GOT3 (cell line): ENCODE data around the gene TTC33.
"Not testable (repeated sequence)": the region's sequence is repeated elsewhere in the genome, so short reads cannot be mapped to it uniquely, and the experiment has no call there.

Experiments used
- DNase-seq: peaks from one replicate; lab custom pipeline; 2025; ENCODE audit warnings: mixed read lengths; lab: John Stamatoyannopoulos, UW

The TTC33 gene

DNA sequence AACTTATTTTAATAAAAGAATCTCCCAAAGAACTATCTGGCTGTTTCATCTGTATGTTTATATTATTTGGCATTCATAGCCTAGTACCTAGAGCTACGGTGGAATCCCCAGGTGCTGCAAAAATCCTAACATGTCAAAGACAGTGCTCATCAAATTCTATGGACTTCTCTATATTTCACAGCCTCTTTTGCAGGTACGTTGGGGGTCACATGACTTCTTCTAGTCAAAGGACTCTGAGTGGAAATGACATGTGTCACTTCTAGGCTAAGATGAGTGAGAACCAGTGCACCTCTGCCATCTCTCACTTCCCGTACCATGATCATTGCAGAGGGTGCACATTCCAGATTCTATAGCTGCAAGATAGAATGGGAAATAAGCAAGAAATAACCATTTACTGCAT is 148.6 kb downstream of the TTC33 start:
- DNase-seq = no peak

GRCh38 chr5:40606077-40606765 is 149.5 kb downstream of the TTC33 start:
- no peak for DNase-seq

- no peak for DNase-seq
Observed at GRCh38 chr5:40605295-40605958, 150.3 kb downstream of the TTC33 start.

DNA sequence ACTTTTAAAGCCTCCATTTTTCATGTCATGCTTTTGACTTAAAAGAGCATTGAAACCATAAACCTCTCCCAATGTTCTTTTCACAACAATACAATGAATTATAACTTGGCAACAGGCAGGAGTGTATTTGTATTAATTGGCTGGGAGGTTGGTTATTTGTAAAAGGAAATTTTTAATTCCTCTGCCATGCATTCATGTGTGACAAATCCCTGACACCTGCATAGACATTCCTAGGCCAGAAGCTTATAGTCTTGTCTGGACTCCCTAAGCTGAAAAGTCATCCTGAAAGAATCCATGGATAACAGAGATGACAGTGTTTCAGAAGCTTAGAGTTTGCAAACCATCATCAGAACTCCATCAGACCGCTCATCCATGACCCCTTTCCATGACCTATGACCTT is 152.4 kb downstream of the TTC33 start:
- DNase-seq = no peak

GRCh38 chr5:40601198-40601868 is 154.4 kb downstream of the TTC33 start:
- no peak for DNase-seq

GRCh38 chr5:40600383-40600782 is 155.4 kb downstream of the TTC33 start:
- DNase-seq = no peak

DNA sequence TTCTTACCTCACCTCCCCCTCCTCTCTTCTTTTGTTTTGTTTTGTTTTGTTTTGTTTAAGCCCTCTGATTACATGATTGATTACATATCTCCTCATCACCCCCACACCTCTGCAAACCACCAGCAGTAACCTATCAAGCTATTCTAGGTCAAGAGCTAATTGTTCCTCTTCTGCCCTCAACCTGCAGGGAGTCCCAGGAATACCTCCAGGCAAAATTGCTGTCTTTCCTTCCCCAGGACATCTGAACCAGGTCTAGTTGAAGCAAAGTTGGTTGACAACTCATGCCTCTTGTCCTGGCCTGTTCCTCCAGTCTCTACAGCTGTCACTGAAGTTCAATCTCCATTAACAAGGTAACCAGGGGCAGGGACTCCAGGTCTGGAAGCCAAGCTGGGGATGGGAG is 156.1 kb downstream of the TTC33 start:
- DNase-seq = no peak

DNA sequence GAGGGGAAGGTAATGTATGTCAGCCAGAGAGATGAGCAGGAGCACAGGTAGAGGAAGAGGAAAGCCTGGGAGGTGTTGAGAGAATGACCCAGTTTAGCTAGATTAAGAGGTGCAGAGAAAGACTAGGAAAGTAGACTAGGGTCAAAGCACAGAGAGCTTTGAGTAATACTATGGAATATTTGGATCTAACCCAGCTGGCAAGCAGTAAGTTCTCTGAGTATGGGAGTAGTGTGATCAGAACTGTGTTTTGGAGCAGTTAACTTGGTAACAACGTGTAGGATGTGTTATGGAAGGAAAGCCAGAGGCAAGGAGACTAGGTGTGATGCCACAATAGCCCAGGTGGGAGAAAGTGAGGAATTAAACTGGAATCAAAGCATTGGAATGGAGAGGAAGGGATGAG is 160.9 kb downstream of the TTC33 start:
- DNase-seq = no peak

DNA sequence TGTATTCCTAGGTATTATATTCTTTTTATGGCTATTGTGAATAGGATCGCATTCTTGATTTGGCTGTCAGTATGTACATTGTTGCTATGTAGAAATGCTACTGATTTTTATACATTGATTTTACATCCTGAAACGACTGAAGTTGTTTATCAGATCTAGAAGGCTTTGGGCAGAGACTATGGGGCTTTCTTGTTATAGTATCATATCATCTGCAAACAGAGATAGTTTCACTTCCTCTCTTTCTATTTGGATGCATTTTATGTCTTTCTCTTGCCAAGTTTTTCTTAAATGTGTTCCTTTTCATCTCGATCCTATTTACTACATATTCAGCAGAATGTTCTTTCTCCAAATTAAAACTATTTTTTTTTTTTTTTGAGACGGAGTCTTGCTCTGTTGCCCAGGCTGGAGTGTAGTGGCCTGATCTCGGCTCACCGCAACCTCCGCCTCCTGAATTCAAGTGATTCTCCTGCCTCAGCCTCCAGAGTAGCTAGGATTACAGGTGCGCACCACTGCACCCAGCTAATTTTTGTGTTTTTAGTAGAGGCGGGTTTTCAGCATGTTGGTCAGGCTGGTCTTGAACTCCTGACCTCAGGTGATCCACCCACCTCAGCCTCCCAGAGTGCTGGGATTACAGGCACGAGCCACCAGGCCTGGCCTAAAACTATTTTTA is 163.9 kb downstream of the TTC33 start:
- not testable (repeated sequence) for DNase-seq

- no peak for DNase-seq
Observed at GRCh38 chr5:40587376-40587775, 168.4 kb downstream of the TTC33 start.

- no peak for DNase-seq
Observed at GRCh38 chr5:40585537-40586267, 170.1 kb downstream of the TTC33 start.

DNA sequence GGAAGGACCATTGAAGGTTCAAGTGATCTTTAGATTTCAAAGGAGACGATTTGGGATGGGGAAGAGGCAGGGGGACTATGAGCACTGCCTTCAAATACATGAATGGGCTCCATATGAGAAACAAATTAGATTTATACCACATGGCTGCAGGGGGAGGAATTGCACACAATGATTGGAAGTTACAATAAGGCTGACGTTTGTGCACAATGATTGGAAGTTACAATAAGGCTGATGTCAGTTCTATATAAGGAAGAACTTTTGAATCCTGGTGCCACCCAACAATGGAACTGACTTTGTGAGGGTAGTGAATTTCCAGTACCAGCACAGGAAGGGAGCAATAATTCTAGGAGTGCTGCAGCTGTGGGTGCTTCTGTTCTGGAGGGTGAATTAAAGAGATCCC is 171.7 kb downstream of the TTC33 start:
- no peak for DNase-seq

DNA sequence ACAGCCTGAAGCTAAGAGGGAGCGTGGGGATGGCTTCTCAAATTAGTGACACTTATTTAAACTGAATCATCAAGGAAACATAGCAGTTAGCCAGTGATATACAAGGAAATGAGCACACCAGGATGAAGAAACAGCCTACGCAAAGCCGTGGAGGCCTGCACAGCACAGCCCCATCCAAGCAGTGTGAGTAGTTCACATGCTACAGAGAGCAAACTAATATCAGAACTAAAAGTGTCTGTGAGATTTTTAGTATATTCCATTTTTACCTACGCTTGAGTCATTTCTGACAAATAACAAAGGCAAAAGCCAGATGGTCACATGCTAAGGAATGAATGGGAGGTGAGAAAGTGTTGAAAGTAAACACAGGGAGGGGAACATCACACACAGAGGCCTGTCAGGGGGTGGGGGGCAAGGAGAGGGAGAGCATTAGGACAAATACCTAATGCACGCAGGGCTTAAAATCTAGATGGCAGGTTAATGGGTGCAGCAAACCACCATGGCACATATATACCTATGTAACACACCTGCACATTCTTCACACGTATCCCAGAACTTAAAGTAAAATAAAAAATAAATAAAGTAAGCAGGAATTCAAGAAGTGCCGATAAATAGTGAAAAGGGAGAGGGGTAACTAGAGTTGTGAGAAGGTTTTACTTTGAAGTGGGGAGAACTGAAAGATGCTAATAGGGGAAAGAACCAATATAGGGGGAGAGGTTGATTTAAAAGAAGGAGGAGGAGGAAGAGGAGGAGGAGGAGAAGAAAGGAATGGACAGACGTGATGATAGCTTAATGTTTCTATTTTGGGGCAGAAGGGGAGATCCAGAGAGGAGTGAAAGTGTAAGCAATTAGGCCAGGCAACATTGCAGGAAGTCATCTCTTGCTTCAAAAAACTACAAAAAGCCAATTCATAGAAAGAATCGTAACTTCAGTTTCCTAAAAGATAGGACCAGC is 177.0 kb downstream of the TTC33 start:
- no peak for DNase-seq

- DNase-seq = no peak
Observed at GRCh38 chr5:40577718-40578117, 178.0 kb downstream of the TTC33 start.

- DNase-seq = no peak
Observed at GRCh38 chr5:40575921-40576320, 179.8 kb downstream of the TTC33 start.

DNA sequence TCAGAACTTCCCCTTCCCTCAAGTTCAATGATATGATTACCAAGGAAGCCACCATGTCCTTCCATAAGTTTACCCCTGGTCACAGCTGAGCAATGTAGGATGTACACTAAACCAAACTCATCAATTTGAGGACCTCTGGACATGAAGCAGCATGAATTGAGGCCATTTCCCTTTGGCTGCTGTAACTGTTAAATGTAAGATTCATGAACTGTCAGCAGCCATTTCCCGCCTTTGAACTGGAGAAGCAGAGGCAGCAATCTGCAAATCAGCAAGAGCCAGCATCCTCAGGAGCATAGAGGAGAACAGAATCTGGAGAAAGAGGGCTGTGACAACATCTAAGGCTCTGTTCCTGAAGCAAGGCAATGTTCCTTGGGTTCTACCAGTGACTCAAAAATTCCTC is 180.3 kb downstream of the TTC33 start:
- DNase-seq = no peak

DNA sequence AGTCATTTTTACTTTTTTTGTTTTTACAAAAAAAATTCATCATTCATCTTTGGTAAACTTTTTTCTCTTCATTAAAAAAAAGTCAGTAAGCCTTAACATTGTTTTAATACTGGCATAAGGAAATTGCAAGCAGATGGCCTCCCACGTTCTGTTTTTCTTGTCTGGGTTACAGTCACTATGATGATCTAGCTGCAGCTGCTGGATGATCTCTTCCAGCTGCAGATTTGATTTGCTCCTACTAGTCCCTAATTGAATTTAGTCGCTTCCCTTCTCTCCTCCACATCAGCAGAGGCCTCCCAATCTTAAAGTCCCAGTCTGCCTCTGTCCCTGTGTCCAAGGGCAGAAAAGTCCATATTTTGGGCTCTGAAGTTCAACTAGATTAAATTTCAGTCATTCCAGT is 182.8 kb downstream of the TTC33 start:
- no peak for DNase-seq

DNA sequence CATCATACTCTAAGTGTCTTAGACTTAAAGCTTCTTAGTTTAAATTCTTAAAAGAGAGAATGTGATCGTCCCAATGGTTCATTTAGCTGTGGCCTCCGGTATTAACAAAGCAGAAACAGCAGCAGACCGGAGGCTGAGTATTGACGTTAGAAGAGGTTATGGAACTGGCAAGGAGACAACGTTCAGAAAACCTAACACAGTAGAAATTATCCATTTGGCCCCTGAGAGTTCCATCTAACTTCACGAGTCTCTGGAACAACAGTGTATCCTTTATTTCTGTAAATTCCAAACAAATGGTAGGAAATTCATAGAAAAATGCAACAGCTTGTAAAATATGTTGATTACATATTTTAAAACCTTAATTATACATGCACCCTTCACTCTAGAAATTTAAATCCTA is 183.4 kb downstream of the TTC33 start:
- no peak for DNase-seq

GRCh38 chr5:40571729-40572128 is 184.0 kb downstream of the TTC33 start:
- DNase-seq = no peak

DNA sequence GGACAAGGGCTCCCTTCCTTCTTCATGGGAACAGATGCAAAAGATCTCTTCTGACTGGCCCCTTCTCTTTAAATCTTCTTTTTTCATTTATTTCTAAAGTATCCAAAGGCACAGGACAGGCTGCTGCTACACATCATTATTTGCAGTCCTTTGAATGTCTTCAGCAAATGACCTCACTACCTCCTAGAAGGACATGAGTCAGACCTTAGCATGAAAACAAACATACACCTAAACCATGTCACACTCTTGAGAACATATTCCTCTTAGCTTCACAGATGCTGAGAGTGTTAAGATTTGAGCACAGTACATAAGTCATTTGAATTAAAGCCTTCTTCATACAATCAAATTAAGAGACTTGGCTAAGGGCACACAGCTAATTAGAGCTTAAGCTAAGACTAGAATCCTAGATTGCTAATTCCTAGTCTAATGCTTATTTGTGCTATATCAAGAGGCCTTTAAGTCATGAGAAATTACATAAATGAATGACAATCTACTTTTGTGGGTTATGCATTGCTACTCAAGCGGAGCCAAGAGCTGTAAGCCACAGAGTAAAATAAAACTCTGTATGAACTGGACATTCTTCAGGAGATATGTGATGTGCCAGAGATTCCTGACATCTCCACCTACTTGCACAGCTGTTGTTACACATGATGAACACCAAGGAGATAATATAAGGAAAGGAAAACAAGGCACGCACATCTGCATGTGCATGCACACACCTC is 185.2 kb downstream of the TTC33 start:
- DNase-seq = no peak
